ENCODE data around the gene TMEM167A.
A peak's percentile ranks its signal among the peaks of the same experiment; 100 is the strongest.

Gene TMEM167A

DNA sequence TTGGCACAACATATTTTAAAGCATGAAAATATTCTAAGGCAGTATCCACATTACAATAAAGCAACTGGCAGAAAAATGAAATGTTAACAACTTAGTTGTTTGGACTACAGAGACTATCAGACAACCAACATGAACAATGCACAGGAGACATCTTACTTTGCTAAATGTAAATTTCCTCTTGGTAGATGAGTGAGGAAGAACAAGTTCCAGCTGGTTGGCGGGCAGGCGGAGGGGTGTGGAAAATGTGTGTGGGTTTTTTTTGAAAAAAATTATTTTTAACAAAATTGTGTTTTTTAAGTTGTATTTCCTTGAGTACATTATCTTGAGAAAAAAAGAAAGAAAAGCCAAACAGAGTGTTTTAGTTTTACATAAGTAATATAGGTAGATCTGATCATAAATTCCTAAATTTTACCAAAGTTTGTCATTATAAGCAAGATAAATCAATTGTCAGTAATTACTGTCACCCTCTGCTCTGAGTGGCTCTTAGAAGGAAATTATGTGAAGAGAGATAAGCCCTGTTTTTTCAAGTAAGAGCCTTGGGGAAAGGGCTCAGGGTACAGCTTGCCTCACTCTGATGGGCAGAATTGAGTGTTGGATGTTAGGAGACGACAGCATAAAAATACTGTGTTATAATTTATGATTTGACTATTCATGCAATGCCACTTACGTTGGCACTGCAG lies 42.5 kb downstream of the TMEM167A start:
- DNase-seq = no peak

DNA sequence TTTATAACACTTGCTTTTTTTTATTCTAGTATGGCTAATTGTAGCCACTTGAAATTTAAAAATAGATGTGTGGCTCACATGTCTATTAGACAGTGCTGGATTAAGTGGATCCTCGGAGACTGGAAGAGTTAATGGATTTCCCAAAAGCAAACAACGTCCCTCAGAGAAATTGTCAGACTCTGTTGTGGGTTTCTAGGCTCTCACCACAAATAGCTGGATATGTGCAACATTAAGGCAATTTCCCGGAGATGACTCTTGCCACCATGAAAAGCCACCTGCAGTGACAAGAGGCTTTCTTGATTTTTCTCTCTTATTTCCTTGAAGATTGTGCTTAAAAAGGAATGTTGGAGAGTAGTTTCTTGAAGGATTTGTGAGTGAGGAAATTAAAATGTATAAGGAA lies 43.2 kb downstream of the TMEM167A start:
- no peak for DNase-seq

DNA sequence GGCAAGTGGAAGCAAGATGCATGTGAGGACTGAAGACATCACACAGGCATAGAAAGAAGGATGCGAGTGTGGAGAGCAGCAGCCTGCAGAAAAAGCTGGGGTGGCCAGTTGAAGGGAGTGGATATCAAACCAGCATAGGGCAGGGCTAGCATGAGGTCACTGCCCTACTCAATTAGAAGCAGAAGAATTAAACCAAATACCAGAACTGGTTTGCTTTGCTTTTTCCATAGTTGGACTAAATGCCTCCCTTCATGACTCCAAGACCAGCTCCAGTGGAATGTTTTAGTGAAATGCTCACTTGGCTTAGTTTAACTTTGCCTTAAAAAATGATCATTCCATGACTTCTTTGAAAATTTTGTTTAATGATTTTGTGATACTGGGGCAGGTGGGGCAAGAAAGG lies 45.8 kb downstream of the TMEM167A start:
- DNase-seq = no peak

DNA sequence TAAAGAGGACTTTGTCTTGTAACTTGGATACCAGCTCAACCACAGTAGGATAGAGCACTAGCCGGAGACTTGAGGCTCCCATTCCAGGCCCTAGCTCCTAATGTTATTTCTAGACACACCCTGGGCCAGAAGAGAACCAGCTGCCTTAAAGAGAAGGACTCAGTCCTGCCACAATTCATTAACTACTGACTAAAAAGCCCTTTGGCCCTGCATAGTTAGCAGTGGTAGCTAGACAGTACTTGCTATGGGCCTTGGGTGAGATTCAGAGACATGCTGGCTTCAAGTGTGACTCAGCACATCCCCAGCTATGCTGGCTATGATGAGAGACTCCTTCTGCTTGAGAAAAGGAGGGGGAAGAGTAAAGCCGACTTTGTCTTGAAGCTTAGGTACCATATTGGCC lies 47.3 kb downstream of the TMEM167A start:
- no peak for DNase-seq

DNA sequence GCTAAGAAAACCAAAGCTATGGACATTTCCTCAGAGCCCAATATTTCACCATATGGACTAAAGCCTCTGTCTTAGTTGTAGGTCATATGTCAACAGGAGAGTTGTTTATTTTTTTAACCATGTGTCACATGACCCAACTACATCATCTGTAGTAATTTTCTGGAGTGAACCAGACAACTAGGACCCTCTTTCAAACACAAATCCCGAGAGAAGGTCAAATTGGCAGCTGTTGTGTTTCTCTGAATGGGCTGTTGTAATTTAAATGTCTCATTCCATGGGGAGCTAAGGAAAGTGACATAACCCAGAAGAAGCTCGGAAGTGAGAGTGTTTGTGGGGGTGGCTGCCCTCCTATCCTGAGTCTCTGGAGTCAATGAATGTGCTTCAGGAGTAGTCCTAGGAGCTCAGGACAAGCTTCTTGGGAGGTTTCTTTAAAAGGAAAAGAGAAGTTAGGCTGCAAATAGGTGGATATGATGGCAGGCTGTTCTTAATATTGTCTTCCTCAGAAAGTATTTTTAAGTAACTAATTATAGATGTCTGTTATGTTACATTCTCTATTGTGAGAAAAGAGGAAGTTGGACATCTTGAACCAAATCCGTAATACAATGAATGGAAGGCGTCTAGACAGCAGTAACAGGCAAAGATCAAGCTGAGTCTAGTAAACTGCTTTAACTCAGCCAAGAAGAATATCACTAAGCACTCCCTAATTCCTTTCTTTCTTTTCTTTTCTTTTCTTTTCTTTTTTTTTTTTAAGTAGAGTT lies 50.1 kb downstream of the TMEM167A start:
- DNase-seq = peak; percentile 77 to 80

DNA sequence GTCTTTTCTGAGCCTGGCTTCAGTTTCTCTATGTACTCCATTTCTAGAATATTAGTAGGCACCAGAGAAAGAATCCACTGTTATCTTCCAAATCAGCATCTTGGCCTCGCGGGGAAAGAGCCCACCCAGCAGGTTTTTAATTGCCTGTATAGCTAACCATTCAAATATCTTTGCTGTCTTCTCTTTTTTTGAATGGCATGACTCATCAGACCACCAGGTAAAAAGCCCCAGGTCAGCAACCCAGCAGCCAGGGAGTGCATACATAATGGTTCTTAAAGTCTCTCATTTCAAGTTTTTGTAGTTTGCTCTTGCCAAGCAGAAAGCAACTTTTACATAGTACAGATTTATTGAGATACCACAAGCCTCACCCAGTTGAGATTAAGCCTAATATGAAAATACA lies 50.7 kb downstream of the TMEM167A start:
- no peak for DNase-seq

DNA sequence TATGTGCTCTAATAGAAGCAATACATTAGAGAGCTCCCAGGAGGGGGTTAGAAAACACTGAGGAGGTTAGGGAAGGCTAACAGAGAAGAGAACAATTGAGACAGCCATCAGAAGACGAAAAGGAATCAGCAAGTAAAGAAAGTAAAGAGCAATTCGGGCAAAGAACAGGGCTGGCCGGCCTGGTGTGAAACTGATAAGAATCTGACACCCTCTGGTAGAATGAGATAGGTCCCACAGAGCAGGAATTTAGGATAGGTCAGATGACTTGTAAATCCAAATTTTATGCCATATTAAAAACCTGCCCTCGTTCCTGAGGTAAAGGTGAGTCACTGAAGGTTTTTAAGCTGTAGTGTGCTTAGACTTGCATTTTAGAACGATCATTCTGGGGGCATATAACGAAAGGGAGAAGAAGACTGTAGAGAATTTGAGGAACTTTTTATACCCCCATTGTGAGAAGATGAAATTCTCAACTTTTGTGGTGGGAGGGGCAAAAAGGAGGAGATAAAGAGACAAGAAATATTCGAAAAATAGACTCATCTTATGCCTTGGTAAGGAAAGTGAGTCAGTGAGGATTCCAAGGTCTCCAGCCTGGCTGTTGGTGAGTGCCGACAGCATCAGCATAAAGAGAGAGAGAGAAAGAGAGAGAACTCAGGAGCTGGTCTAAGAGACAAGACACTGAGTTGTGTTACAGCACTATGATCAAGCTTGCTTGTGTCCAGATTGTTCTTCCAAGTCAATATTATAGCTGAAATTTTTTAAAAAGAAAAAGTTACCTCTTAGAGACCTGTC lies 51.3 kb downstream of the TMEM167A start:
- DNase-seq = no peak

DNA sequence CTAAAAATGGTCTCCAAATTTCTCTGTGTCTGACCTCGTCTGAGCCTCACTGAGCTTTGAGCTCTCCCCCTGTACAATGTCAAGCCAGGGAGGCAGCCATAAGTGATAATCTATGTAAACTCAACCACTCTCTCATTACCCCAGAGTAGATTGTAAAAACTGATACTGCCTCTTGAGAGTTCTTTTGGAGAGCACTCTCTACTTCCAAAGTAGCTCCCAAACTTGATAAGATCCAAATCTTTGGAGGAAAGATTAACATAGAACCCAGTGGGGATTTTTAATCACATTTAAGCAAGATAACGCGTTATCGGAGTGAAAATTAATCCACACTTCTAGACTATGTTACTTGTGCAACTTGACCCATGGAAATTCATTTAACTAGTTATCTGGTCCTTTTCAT lies 54.9 kb downstream of the TMEM167A start:
- DNase-seq = no peak

DNA sequence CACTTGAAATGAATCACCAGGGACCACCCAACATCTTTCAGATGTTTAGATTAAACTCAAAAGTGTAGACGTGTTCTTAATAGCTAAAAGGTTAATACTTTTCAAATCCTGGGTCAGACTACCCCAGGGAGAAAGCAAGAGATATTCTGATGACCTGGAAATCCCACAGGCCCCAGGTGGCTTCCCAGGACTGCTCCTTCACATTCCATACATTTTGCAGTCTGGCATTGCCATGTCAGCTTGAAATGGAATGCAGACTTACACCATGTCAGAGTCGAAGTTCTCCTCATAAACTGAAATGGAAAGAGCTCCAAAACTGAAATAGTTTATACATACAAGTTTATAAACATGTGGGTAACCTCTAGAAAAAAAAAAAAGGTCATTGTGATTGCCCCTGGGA lies 61.5 kb downstream of the TMEM167A start:
- no peak for DNase-seq

DNA sequence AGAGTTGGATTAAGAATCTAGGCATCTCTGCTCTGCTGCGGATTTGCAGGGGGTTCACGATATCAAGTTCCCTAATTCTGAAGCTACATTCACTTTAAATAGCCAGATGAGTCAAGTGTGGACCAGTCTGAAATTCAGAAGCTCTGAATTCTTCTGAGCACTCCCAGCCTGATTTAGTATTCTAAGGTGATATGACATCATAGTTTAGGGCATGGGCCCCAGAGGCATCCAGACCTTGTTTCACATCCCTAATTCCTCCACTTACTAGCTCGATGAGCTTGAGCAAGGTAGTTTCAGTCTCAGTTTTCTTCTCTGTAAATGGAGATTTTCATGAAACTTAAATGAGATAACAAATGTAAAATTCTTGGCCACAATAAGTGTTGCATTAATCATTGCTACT lies 65.2 kb downstream of the TMEM167A start:
- DNase-seq = no peak

DNA sequence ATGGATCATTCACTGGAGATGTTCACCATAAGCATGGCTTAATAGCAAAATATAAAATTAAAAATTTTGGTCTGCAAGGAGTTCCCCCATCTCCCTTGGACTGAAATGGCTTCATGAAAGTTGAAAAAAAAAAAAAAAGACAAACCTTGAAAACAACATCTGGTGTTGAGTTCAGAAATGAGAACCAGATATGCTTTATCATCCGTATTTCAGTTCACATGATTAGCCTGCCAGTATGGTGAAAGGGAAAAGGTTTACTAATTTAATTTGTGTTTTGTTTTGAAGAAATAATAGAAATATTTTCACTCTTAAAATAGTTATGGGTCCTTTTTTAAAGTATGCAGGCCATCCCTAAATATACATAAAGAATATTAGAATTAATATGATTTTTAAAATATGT lies 67.8 kb downstream of the TMEM167A start:
- DNase-seq = no peak

DNA sequence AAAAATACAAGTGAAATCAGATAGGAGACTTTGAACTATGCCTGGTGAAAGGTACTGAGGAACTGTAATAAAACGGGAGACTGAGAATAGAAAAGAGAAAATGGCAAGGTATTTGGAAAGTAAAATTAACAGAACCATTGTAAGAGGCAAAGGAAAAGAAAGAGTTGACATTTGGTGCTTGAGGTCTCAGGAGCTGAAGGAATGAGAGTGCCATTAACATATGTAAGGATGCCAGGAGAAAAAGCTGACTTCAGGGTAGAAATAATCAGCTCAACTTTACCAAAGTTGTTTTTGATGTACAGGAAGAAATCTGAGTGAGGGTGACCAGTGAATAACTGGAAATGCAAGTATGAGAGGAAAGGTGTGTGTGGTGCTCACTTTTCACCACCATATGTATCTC lies 69.4 kb downstream of the TMEM167A start:
- DNase-seq = no peak

DNA sequence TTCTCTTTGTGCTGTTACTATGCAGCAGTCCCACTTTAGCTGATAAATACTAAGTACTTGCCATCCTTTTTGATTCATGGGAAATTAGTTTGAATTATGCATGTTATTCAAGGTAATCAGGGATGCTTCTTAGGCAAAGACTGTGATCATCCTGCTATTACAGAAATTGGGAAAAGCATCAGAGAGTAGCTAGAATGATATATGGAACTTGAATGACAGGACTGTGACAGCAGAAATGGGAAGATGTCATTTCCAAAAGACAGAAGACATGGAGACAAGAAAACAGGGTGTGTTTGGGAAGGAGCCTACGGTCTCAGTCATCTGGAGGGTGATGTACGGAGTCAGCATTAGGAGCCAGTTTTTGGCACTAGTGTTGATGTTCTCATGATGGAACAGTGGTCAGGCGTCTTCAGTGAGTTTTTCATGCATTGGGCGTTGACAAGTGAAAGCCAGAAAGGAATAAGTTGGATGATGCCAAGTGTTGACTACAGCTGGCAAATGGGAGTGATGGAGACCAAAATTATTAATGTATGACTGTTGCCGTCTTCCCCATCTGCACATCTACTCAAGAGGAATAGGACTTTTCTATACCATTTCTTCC lies 70.4 kb downstream of the TMEM167A start:
- no peak for DNase-seq

DNA sequence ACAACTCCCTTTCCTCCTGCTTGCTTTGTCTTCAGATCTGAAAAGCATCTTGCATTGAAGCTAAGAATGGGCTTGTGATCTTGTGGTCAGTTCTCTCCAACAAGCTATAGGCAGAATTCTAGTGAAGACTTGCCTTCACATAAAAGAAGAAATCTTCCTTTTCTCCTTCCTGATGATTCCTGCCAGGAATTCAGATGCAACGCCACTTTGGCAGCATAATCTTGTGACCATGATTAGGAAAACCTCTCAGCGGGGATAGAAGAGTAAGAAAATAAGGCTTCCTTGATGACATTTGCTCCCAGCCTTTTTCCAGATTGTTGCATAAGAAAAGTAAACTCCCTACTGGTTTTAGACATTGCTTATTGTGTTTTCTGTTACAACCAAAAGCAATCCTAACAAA lies 73.4 kb downstream of the TMEM167A start:
- DNase-seq = no peak

All from Kasumi-1 (cell line).